Breast epithelium (tissue), 4 donors: ENCODE data around the gene PRXL2B. TPM values are rescaled to one million over a fixed set of nuclear protein-coding genes. Genes with fewer than 3 reads are reported as not detected.

Experiments
- DNase-seq, 2 donors: peaks; one replicate each; pipeline ENCODE4 v3.0.0-alpha.2; 2019; ENCODE audit warnings: low spot score in 2 of 2
- H3K27ac ChIP-seq, 2 donors: fragments of 200-600 bp; sonication (generic) in 1 of 2; one replicate each; pipeline ENCODE4 v1.5.1; 2016 to 2019; ENCODE audit warnings: mild to moderate bottlenecking in 1 of 2
- H3K27me3 ChIP-seq, 2 donors: fragments of 200-600 bp; sonication (generic) in 1 of 2; one replicate each; pipeline versions ENCODE4 v1.5.1 to v1.6.0; 2017 to 2019; ENCODE audit warnings: control low read depth in 1 of 2, mild to moderate bottlenecking in 1 of 2
- H3K36me3 ChIP-seq: fragments of 200-600 bp; one replicate; pipeline ENCODE4 v1.5.1; 2019
- H3K4me1 ChIP-seq, 2 donors: fragments of 200-600 bp; sonication (generic); one replicate each; pipeline ENCODE4 v1.5.1; 2016 to 2019; ENCODE audit warnings: control low read depth in 1 of 2
- H3K4me3 ChIP-seq, 3 donors: fragments of 200-600 bp; sonication (generic); 1 replicate in 2 of 3; 2 replicates in 1 of 3; pipeline ENCODE4 v1.5.1; 2016 to 2019; ENCODE audit warnings: mild to moderate bottlenecking in 3 of 3, moderate library complexity in 2 of 3
- H3K9me3 ChIP-seq, 2 donors: fragments of 200-600 bp; sonication (generic) in 1 of 2; one replicate each; pipeline ENCODE4 v1.5.1; 2016 to 2019; ENCODE audit warnings: control low read depth in 1 of 2
- CTCF ChIP-seq, 3 donors: fragments of 450-650 bp; IDR thresholded peaks; one replicate each; pipeline ENCODE4 v1.5.1; 2016 to 2017; ENCODE audit warnings: antibody characterized with exemption in 3 of 3, mild to moderate bottlenecking in 3 of 3, moderate library complexity in 3 of 3
- POLR2A ChIP-seq: fragments of 450-650 bp; IDR thresholded peaks from one replicate; pipeline ENCODE4 v1.6.1; 2016; ENCODE audit warnings: antibody characterized with exemption, mild to moderate bottlenecking, moderate library complexity
- POLR2AphosphoS5 ChIP-seq, 3 donors: sonication (generic); formaldehyde crosslinking; IDR thresholded peaks; one replicate each; pipeline ENCODE4 v1.6.1; 2017; ENCODE audit warnings: antibody characterized with exemption in 3 of 3
- intact Hi-C: fragments of 100-400 bp; cut with DNase I; formaldehyde crosslinking; loops from one replicate; pipeline ENCODE4 v1.15.1; 2023; ENCODE audit warnings: low total_unique reads
- total RNA-seq, 3 donors: library from RNA; depleted of rRNA; stranded (reverse); fragments of >200 nt; gene quantifications; one replicate each; pipeline ENCODE4 v1.1.0, GENCODE V29; 2016

The PRXL2B gene
- total RNA-seq, 3 donors from 2014 or later: 4.8 to 15.8 (median 14.4) TPM

- H3K27ac ChIP-seq: no peak overlapping the region
- no peaks in the 10 kb centered on the region for H3K9me3 ChIP-seq
- H3K36me3 ChIP-seq: no peaks in the 10 kb centered on the region
- DNase-seq: peak in 1 of 2 donors; percentile 48
- intact Hi-C loops: no loop called here
- peaks cover 0 to 4% of the 10 kb centered on the region in 2 donors for H3K27me3 ChIP-seq
- H3K4me1 ChIP-seq: peaks cover 0 to 5% of the 10 kb centered on the region in 2 donors
- TF ChIP-seq POLR2A (no peak), CTCF (IDR thresholded peaks at IDR 0.05) (no peak)
- no peak overlapping the region for H3K4me3 ChIP-seq
These were observed 3.9 kb downstream of the PRXL2B start for GRCh38 chr1:2590233-2591141.

GRCh38 chr1:2591233-2591580, 4.6 kb downstream of the PRXL2B start:
- no peaks in the 10 kb centered on the region for H3K9me3 ChIP-seq
- H3K36me3 ChIP-seq: no peaks in the 10 kb centered on the region
- H3K27me3 ChIP-seq: peaks cover 0 to 4% of the 10 kb centered on the region in 2 donors
- intact Hi-C loops: no loop called here
- H3K4me3 ChIP-seq: no peak overlapping the region
- TF ChIP-seq POLR2A: no peak
- no peak for TF ChIP-seq CTCF (IDR thresholded peaks at IDR 0.05)
- TF ChIP-seq POLR2AphosphoS5 (IDR thresholded peaks at IDR 0.05): no peak
- no peak for DNase-seq
- no peak overlapping the region for H3K27ac ChIP-seq
- peaks cover 0 to 5% of the 10 kb centered on the region in 2 donors for H3K4me1 ChIP-seq

GRCh38 chr1:2591581-2592261, 5.1 kb downstream of the PRXL2B start:
- intact Hi-C loops: no loop called here

GRCh38 chr1:2592672-2593071, 6.1 kb downstream of the PRXL2B start:
- Histone ChIP-seq H3K9me3 (no peaks in the 10 kb centered on the region), H3K36me3 (no peaks in the 10 kb centered on the region), H3K27me3 (peaks cover 0 to 4% of the 10 kb centered on the region in 2 donors), H3K4me3 (peak overlapping the region in 2 of 3 donors; percentile 32 to 64), H3K27ac (peak overlapping the region; percentile 71 to 72), H3K4me1 (peaks cover 0 to 2% of the 10 kb centered on the region in 2 donors)
- DNase-seq: peak in 1 of 2 donors; percentile 62
- intact Hi-C loops: no loop called here
- TF ChIP-seq POLR2A (no peak), CTCF (IDR thresholded peaks at IDR 0.05) (no peak), POLR2AphosphoS5 (IDR thresholded peaks at IDR 0.05) (no peak)

More at GRCh38 chr1:2591581-2592261, 5.1 kb downstream of the PRXL2B start:
- no peak overlapping the region for H3K4me3 ChIP-seq
- TF ChIP-seq POLR2A (no peak), POLR2AphosphoS5 (IDR thresholded peaks at IDR 0.05) (no peak), CTCF (IDR thresholded peaks at IDR 0.05) (no peak)
- H3K4me1 ChIP-seq: peaks cover 0 to 5% of the 10 kb centered on the region in 2 donors
- peak overlapping the region; percentile 12 to 45 for H3K27ac ChIP-seq
- no peaks in the 10 kb centered on the region for H3K9me3 ChIP-seq
- no peaks in the 10 kb centered on the region for H3K36me3 ChIP-seq
- H3K27me3 ChIP-seq: peaks cover 0 to 4% of the 10 kb centered on the region in 2 donors
- peak in 1 of 2 donors; percentile 44 for DNase-seq
